COLO829 (cell line): ENCODE results near the gene NLK.
"Not testable (repeated sequence)": the region's sequence is repeated elsewhere in the genome, so short reads cannot be mapped to it uniquely, and the experiment has no call there.

Source experiments
- DNase-seq: peaks from one replicate; pipeline ENCODE4 v3.0.0; 2012; ENCODE audit warnings: low spot score

The NLK gene

DNA sequence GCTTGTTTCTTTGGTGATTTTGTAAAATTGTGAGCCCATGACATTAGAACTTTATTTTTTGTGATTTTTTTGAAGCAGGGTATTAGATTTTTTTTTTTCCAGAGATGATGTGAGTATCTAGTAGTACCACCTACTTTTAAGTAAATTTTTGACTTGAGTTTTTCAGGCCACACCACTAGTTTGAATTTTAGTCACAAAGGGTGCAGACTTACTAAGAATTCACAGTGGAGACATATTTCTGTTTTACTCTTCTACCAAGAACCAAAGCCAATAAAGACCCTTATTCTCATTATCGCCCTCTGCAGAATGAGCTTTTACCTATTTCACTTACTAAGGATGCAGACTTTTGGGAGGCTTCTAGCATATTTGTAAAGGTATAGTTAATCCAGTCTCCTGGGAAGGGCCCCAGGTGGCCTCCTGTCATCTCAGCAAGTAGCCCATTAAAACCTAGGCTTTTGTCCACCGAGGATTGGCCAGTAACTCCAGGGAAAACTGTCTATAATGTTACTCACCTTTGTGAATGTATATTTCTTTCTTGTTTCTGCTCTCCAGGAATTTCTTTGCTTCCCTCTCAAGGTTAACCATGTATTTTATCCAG lies 30.6 kb downstream of the NLK start:
- DNase-seq, result no peak

DNA sequence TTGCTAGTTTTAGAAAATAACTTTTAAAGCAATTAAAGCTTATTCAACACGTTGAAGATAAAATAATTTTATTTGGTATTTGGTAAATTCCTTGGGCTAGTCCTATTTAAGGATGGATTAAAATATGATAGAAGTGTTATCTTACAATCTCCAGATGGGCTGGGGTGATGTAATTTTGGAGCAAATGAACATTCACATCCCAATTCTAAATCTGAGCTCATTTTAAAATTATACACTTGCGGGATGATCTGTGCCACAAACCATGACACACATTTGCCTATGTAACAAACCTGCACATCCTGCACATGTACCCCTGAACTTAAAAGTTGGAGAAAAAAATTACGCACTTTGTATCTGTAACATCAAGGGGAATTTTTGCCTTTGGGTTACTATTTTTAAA lies 31.5 kb downstream of the NLK start:
- no peak for DNase-seq

DNA sequence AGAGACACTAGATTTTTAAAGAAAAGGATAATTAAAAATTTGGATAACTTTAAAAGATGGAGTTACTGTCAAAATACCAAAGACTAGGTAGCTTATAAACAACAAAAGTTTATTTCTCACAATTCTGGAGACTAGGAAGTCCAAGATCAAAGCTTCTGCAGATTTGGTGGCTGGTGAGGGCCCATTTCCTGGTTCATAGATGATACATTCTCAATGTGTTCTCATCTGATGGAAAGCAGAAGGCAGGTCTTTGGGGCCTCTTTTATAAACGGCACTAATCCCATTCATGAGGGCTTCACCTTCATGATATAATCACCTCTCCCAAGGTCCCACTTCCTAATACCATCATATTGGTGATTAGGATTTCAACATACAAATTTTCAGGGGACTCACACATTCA lies 33.7 kb downstream of the NLK start:
- DNase-seq, result no peak

DNA sequence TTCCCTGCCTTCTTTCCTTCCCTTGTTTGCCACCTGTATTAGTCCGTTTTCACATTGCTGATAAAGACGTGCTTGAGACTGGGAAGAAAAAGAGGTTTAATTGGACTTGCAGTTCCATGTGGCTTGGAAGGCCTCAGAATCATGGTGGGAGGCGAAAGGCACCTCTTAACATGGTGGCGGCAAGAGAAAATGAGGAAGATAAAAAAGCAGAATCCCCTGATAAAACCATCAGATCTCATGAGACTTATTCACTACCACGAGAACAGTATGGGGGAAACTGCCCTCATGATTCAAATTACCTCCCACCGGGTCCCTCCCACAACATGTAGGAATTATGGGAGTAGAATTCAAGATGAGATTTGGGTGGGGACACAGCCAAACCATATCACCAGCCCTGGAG lies 34.7 kb downstream of the NLK start:
- not testable (repeated sequence) for DNase-seq

DNA sequence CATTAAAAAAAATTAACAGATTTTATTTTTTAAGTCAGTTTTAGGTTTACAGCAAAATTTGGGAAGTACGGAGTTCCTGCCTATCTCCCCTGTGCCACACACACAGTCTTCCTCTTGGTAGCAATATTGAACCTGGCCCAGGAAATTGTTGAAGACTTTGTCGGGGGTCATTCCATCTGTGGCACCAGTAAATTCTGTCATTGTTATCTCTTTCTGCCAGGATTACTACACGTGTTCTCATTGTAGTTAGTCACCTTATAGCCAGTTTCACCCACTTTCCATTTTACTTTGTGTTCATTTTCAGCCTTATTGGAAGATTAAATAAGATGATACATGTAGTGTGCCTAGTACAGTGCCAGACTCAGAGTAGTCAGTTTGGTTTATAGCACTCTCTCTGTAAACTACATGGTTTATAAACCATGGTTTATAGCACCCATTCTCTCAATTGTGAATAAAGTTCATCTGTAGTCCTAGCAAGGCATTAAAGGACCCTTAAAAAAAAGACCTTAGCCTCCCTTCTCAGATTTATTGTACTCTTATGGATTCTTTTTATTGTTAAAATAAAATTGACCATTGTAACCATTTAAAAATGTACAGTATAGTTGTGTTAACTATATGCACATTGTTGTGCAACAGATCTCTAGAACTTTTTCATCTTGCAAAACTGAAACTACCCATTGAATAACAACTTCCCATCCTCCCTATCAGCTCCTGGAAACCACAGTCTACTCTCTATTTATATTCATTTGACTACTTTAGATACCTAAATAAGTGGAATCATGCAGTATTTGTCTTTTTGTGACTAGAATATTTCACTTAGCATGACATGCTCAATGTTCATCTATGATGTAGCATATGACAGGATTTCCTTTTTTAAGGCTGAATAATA lies 36.1 kb downstream of the NLK start:
- no peak for DNase-seq

DNA sequence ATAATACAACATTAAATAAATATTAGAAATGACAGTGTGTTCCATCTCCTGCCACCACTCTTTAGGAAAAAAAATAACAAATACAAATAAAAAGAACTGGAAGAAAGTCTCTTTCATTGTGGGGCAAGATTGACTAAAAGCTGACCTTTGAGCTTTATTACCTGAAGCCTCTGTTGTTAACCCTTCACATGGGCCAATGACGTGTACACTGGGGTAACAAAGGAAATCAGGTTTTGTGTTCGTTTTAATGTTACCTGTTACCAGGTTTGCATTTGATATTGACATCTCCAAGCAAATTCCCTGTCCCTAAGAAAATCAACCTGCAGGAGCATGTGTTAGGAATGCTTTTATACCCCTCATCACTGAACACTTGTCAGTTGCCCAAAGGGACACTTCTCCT lies 39.0 kb downstream of the NLK start:
- no peak for DNase-seq

DNA sequence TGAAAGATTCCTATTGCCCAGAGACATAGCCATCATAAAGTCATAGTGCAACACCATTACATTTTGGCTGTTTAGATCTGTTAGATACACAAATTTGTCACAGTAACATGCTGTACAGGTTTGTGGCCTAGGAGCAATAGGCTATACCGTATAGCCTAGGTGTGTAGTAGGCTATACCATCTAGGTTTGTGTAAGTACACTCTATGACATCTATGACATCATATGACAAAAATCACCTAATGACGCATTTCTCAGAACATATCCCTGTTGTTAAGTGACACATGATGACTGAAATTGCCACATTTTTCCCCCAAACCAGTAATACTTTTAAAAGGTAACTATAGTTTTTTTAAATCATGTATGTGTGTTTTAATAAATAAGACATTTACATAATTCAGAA lies 43.3 kb downstream of the NLK start:
- DNase-seq, result no peak

DNA sequence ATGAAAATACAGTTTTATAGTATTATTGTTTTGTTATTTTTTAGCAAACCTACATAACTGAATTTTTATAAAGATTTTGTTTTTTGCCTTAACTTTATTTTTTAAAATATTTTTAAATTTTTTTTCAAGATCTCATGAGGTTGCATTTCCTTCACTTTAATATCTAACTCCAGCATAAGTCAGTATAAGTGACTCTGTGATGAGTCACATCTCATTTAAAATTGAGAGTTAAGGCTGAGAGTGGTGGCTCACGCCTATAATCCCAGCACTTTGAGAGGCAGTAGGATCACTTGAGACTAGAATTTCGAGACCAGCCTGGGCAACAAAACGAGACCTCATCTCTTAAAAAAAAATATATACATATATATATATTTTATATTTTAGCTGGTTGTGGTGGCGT lies 44.0 kb downstream of the NLK start:
- DNase-seq, result no peak

DNA sequence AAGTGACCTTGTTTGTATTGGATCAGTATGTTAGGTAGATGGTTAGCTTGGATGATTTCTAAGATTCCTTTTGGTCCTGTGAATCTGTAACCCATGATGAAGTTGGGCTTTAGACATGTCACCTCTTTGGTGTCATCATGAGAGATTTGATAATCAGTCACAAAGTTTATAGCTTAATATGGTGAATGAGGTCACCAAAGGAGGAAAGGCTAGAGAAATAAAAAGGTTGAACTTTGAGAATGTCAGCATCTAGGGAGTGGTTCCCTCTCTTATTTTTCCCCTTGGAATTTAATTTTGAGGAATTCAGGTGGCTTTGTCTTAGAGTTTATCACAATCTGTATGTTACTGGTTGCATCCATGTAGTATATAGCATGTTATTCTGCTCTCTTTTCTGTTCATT lies 45.3 kb downstream of the NLK start:
- DNase-seq, result no peak

DNA sequence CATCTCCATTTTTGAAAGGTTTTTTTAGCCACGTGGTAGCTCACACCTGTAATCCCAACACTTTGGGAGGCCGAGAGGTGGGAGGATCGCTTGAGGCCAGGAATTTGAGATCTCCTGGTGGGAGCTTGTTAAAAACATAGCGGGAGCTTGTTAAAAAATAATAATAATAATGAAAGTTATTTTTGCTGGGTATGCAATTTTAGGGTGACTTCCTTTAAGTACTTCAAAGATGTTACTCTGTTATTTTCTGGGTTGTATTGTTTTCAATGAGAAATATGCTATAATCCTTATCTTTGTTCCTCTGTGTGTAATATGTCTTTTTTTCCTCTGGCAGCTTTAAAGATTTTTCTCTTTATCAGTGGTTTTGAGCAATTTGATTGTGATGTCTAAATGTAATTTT lies 48.1 kb downstream of the NLK start:
- DNase-seq, result no peak

DNA sequence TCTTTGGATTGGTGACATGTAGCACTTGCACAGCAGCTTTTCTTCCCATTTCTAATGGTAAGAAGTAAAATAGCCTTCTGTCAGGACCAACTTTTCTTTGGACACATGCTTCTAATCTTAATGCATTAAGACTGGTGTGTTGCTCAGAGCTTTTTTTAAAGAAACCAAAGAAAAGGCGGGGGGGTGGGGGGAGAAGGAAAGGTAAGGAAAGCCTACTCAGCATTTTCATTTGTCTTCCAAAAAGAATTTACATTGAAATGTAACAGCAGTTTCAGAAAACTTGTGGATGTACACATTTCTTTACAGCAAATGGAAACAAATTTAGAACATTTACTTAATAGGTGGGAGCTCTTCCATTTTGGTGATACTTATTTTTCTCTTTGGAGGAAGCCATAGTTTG lies 49.6 kb downstream of the NLK start:
- DNase-seq, result no peak

DNA sequence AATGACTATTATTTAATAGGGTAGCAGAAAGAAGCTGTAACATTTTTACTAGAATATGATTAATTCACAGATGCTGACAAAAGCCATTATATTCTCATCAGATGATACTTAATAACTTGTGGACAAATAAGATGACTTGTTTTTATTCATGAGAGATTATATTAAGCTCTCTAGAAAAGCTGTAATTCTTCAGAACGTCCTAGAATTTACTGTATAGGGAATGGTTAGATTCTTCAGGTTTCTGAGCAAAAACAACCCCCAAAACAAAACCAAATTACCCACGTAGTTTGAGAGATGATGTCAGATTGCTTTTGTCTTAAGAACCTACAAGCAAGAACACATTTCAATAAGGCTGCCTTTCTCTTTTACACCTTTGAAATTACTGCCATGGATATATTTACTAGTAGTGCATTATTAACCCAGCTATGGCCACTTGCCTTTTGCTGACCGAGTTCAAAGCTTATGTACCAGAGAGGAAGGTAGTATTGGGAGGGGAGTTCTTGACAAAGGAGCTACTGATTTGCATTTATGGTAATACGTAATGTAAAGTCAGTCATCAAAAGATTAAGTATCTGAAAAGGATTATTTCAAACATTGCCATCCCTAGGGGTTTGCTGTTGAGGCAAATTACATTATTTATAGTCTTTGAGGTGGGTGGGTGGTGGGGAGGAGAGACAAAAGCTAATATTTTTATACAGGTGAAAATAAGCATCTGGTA lies 51.7 kb downstream of the NLK start:
- DNase-seq, result no peak

DNA sequence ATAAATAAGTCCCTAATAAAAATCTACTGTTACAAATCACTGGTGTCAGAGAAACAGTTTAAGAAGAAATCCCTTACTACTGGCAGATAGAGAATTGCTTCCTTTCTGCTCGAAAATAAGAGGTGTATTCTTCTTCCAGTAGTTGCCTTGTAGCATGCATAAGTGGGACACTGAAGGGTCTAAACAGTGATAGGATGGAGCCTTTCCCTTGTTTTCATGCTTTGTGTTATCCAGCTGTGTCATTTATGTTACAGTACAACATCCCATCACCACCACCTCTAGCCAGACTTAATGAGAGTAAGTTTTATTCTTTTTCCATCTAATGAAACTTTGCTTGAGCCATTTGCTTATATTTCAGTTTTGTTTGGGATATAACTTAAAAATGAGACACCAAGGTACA lies 54.3 kb downstream of the NLK start:
- DNase-seq, result no peak

DNA sequence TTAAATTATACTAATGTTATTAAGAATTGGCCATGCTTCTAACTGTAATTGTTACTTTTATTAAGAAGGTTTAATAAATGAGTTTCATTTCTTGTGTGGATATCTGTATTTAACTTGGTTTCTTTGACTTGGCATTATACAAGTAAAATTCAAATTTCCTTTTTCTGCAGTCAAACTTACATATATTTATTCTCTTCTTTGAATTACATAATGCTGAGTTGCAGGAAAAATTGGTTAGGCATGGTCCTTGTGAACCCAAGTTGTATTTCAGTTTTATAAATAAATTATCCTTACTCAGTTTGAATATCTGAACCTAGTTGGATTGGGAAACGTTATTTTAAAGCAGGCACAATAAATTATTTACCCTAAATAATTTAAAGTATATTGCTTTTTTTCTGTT lies 54.8 kb downstream of the NLK start:
- no peak for DNase-seq

DNA sequence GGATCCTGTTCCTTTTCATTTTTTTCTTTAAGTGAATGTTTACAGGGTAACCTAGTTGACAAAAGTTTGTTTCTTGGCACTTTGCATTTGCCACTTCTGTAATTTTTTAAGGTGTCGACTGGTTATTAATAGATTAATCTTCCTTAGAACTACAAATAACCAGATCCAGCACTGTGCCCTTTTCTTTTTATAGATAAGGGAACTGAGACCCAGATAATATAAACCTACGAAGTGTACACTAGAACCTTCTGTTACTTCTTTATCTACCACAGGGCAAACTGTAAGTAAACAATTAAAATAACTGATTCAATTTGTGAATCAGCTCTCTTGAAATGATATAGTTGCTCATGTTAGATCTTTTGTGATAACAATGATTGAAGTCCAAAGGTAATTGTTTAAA lies 55.4 kb downstream of the NLK start:
- no peak for DNase-seq

DNA sequence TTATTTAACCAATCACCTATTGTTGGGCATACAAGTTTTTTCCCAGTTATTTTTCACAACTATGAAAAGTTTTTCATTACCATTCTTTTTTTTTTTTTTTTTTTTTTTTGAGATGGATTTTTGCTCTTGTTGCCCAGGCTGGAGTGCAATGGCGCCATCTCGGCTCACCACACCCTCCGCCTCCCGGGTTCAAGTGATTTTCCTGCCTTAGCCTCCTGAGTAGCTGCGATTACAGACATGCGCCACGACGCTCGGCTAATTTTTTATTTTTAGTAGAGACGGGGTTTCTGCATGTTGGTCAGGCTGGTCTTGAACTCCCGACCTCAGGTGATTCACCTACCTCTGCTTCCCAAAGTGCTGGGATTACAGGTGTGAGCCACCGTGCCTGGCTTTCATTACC lies 56.1 kb downstream of the NLK start:
- not testable (repeated sequence) for DNase-seq

DNA sequence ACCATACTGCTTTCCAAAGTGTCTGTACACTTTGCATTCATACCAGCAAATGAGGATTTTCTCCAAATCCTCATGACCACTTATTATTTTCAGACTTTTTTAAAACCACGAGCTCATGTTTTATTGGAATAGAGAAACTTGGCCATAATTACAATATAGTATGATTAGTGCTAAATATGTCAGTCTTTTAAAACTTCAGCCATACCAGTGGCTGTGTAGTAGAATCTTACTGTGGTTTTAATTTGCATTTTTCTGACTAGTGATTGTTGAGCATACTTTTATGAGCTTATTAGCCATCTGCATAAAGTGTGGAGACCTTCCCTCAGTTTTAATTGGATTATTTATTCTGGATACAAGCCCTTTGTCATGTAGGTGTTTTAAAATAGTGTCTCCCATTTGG lies 57.8 kb downstream of the NLK start:
- no peak for DNase-seq

DNA sequence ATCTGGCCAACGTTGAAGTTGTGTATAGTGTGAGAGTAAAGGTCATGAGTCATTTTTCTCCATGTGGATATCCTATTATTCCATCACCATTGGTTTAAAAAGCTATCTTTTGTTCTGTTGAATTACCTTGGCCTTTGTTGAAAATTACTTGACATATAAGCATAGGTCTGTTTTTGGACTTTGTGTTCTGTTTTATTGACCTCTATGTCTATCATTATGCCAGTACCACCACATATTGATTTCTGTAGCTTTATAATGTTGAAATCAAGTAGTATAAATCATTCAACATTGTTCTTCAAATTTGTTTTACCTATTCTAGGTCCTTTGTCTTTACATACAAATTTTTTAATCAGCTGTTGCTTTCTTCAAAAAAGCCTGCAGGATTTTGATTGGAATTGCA lies 58.5 kb downstream of the NLK start:
- DNase-seq, result no peak

DNA sequence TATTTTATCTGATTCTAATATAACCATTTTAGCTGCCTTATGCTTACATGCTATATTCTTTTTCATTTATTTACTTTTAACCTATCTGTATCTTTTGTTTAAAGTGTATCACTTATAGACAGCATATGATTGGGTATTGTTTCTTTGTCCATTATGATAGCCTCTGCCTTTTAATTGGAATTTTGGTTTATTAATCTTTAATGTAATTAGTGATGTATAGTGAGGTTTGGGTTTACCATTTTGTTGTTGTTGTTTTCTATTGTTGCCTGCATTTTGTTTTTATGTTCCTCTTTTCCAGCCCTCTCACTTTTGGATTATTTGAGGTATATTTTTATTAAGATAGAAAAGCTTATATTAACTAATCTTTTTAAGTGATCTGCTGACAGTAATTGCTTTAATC lies 59.4 kb downstream of the NLK start:
- DNase-seq, result no peak

DNA sequence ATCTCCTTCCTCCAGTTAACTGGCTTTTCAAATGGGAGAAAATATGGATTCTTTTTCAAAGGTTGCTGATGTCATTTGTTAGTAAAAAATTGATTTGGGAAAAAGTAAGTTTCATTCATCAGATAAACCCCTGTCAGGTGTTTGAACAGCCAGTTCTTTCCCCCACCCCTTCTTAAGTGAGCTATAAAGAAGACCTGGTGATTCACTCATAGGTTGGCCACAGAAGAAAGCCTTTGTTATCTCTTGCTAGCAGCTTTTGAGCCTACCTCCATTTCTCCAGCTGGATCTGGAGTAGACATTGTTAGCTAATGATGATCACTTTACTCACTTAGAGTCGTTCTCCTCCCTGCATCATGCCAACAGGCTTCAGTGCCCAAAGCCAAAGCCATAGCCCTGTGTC lies 63.0 kb downstream of the NLK start:
- no peak for DNase-seq

DNA sequence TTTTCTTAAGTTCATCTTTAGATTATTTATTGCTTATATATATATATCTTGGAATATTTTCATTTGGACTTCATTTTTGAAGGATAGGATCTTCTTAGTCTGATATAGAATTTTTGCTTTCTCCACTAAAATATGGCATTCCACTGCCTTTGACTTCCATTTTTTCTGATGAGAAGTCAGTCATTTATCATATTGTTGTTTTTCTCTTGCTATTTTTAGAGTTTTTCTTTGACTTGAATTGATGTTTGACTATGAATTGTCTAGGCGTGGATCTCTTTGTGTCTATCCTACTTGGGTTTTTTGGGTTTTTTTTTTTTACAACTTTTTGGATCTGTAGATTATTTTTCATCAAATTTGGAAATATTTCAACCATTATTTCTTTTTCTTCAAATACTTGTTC lies 67.7 kb downstream of the NLK start:
- DNase-seq, result no peak

DNA sequence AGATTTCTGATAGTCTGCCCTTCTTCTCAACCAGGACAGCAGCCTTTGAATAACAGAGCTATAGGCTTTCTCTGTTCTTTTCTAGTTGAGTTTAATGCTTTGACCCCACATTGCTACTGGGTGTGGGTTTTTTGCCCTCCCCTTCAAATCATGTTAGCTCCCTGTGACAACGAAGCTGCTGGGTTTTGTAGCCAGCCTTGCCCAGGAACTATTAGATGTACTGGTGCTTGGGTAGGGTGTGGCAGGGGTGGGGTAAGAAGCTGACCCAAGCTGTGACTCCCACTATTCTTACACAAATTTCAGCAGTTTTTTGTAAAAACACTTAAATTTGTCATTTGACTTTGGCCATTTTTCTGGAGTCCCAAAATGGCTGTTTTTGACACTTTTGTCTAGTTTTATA lies 69.7 kb downstream of the NLK start:
- no peak for DNase-seq

DNA sequence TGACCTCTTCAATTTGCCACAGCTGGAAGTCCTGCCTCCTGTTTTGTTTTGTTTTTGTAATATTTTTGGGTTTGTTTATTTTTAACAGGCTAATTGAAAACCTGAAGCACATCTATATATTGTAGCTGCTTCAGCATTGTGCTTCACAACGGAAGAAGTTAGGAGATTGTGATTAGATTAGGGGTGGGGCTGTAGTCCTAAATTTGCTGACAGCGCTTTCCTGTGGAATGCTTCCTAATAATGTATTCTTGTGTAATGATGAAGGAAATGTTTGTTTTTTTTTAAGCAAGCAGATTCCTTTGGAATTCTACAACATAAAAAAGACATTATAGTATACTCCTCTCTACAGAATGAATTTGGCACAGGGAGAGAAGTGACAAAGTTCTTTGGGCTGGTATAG lies 70.1 kb downstream of the NLK start:
- peak; percentile 26 for DNase-seq
